ENCODE data around the gene PCDHGA1.

The PCDHGA1 gene

DNA sequence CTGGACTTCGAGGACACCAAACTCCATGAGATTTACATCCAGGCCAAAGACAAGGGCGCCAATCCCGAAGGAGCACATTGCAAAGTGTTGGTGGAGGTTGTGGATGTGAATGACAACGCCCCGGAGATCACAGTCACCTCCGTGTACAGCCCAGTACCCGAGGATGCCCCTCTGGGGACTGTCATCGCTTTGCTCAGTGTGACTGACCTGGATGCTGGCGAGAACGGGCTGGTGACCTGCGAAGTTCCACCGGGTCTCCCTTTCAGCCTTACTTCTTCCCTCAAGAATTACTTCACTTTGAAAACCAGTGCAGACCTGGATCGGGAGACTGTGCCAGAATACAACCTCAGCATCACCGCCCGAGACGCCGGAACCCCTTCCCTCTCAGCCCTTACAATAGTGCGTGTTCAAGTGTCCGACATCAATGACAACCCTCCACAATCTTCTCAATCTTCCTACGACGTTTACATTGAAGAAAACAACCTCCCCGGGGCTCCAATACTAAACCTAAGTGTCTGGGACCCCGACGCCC, 146.8 kb downstream of the PCDHGA1 start:
- no peaks in the 10 kb centered on the region for H3K4me1 ChIP-seq (ENCODE audit: low read depth, poor library complexity, severe bottlenecking)
- no peaks in the 10 kb centered on the region for H3K79me2 ChIP-seq (ENCODE audit: insufficient read depth, low read depth)

DNA sequence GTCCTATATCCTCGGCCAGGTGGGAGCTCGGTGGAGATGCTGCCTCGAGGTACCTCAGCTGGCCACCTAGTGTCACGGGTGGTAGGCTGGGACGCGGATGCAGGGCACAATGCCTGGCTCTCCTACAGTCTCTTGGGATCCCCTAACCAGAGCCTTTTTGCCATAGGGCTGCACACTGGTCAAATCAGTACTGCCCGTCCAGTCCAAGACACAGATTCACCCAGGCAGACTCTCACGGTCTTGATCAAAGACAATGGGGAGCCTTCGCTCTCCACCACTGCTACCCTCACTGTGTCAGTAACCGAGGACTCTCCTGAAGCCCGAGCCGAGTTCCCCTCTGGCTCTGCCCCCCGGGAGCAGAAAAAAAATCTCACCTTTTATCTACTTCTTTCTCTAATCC, 147.5 kb downstream of the PCDHGA1 start:
- Histone ChIP-seq H3K4me3 (IDR thresholded peaks at IDR 0.05; ENCODE audit: insufficient read depth, low read depth, low read length) (no peak overlapping the region), H2AFZ (ENCODE audit: low read depth) (no peak overlapping the region), H3K79me2 (ENCODE audit: insufficient read depth, low read depth) (no peaks in the 10 kb centered on the region), H3K27me3 (ENCODE audit: insufficient read depth, low read depth) (no peaks in the 10 kb centered on the region), H3K36me3 (ENCODE audit: insufficient read depth) (no peaks in the 10 kb centered on the region), H3K4me2 (no peak overlapping the region), H3K9ac (no peak overlapping the region), H3K27ac (no peak overlapping the region), H4K20me1 (ENCODE audit: insufficient read depth) (no peaks in the 10 kb centered on the region), H3K4me1 (ENCODE audit: low read depth, poor library complexity, severe bottlenecking) (no peaks in the 10 kb centered on the region)
- TF ChIP-seq, protein P1, sequence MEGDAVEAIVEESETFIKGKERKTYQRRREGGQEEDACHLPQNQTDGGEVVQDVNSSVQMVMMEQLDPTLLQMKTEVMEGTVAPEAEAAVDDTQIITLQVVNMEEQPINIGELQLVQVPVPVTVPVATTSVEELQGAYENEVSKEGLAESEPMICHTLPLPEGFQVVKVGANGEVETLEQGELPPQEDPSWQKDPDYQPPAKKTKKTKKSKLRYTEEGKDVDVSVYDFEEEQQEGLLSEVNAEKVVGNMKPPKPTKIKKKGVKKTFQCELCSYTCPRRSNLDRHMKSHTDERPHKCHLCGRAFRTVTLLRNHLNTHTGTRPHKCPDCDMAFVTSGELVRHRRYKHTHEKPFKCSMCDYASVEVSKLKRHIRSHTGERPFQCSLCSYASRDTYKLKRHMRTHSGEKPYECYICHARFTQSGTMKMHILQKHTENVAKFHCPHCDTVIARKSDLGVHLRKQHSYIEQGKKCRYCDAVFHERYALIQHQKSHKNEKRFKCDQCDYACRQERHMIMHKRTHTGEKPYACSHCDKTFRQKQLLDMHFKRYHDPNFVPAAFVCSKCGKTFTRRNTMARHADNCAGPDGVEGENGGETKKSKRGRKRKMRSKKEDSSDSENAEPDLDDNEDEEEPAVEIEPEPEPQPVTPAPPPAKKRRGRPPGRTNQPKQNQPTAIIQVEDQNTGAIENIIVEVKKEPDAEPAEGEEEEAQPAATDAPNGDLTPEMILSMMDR (conservative IDR thresholded peaks at IDR 0.05; ENCODE audit: low read depth, low read length), result no peak

More for the DNA sequence above, 146.8 kb downstream of the PCDHGA1 start:
- no peak overlapping the region for H3K4me3 ChIP-seq (IDR thresholded peaks at IDR 0.05; ENCODE audit: insufficient read depth, low read depth, low read length)
- no peaks in the 10 kb centered on the region for H3K27me3 ChIP-seq (ENCODE audit: insufficient read depth, low read depth)
- no peak overlapping the region for H3K9ac ChIP-seq
- H4K20me1 ChIP-seq (ENCODE audit: insufficient read depth), result no peaks in the 10 kb centered on the region
- no peaks in the 10 kb centered on the region for H3K36me3 ChIP-seq (ENCODE audit: insufficient read depth)
- no peak overlapping the region for H3K27ac ChIP-seq
- H2AFZ ChIP-seq (ENCODE audit: low read depth), result no peak overlapping the region
- TF ChIP-seq, protein P1 (conservative IDR thresholded peaks at IDR 0.05; ENCODE audit: low read depth, low read length), result no peak
- H3K4me2 ChIP-seq, result no peak overlapping the region

DNA sequence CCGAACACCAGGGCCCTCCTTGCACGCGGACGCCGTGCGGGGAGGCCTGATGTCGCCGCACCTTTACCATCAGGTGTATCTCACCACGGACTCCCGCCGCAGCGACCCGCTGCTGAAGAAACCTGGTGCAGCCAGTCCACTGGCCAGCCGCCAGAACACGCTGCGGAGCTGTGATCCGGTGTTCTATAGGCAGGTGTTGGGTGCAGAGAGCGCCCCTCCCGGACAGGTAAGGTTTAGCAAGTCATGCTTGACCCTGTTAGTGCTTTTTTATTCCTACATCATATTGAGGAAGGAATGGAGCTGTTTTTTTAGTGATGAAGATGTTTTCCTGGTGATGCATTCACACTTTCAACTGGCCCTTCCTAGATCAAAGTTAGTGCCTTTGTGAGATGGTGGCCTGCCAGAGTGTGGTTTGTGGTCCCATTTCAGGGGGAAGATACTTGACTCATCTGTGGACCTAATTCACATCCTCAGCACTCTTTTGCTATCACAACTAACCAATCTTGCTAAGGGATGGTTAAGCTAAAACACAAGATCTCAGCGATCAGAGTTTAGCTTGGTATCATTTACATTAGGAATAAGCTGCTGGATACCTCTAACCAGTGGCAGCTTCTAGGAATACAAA, 148.1 kb downstream of the PCDHGA1 start:
- Histone ChIP-seq H3K27me3 (ENCODE audit: insufficient read depth, low read depth) (no peaks in the 10 kb centered on the region), H3K27ac (no peak overlapping the region), H3K4me2 (no peak overlapping the region), H2AFZ (ENCODE audit: low read depth) (no peak overlapping the region), H3K4me3 (IDR thresholded peaks at IDR 0.05; ENCODE audit: insufficient read depth, low read depth, low read length) (no peak overlapping the region), H3K4me1 (ENCODE audit: low read depth, poor library complexity, severe bottlenecking) (no peaks in the 10 kb centered on the region), H3K36me3 (ENCODE audit: insufficient read depth) (no peaks in the 10 kb centered on the region), H4K20me1 (ENCODE audit: insufficient read depth) (no peaks in the 10 kb centered on the region), H3K79me2 (ENCODE audit: insufficient read depth, low read depth) (no peaks in the 10 kb centered on the region), H3K9ac (no peak overlapping the region)
- TF ChIP-seq, protein P1 (conservative IDR thresholded peaks at IDR 0.05; ENCODE audit: low read depth, low read length), result no peak

DNA sequence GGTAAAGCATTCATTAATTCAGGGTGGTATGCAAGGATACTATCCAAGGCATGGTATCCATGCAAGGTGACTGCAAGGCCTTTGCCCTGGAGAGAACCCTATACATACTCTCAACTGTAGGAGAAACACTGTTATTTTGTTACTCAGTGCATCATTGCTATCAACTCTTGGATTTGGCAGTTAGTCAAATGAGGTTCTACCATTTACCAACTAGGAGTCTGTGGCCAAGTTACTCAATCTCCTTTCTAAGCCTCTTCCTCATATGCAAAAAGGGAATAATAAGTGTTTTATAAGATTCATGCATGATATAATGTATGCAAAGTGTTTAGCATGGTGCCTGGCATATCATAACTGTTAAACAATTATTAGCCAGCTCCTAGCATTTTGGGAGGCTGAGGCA, 149.5 kb downstream of the PCDHGA1 start:
- Histone ChIP-seq H3K79me2 (ENCODE audit: insufficient read depth, low read depth) (no peaks in the 10 kb centered on the region), H3K27me3 (ENCODE audit: insufficient read depth, low read depth) (no peaks in the 10 kb centered on the region), H3K27ac (no peak overlapping the region), H4K20me1 (ENCODE audit: insufficient read depth) (no peaks in the 10 kb centered on the region), H3K4me2 (no peak overlapping the region), H2AFZ (ENCODE audit: low read depth) (no peak overlapping the region), H3K4me3 (IDR thresholded peaks at IDR 0.05; ENCODE audit: insufficient read depth, low read depth, low read length) (no peak overlapping the region), H3K36me3 (ENCODE audit: insufficient read depth) (no peaks in the 10 kb centered on the region), H3K9ac (no peak overlapping the region), H3K4me1 (ENCODE audit: low read depth, poor library complexity, severe bottlenecking) (no peaks in the 10 kb centered on the region)
- TF ChIP-seq, protein P1 (conservative IDR thresholded peaks at IDR 0.05; ENCODE audit: low read depth, low read length), result no peak

Data from KMS-11 (cell line).